Activated CD8-positive, alpha-beta memory T cell treated with anti-CD3 and anti-CD28 coated beads for 48 hours (primary cell): ENCODE measurements around the gene UBP1.
"Not testable (repeated sequence)": the region's sequence is repeated elsewhere in the genome, so short reads cannot be mapped to it uniquely, and the experiment has no call there.

Source experiments
- DNase-seq, 3 experiments: peaks; one replicate each; pipeline ENCODE4 v3.0.0-alpha.2; 2020; ENCODE audit warnings: low read depth in 2 of 3, low spot score in 2 of 3

UBP1 gene

GRCh38 chr3:33437556-33438283, 2.5 kb downstream of the UBP1 start:
- DNase-seq, result no peak

GRCh38 chr3:33433843-33434242, 6.4 kb downstream of the UBP1 start:
- DNase-seq, result no peak

GRCh38 chr3:33430571-33430970, 9.6 kb downstream of the UBP1 start:
- DNase-seq, result no peak

- no peak for DNase-seq
Observed at GRCh38 chr3:33430061-33430460, 10.1 kb downstream of the UBP1 start.

GRCh38 chr3:33429306-33429705, 10.9 kb downstream of the UBP1 start:
- not testable (repeated sequence) for DNase-seq

- no peak for DNase-seq
Observed at GRCh38 chr3:33428734-33429133, 11.5 kb downstream of the UBP1 start.

GRCh38 chr3:33426630-33427317, 13.4 kb downstream of the UBP1 start:
- DNase-seq, result no peak

- no peak for DNase-seq
Observed at GRCh38 chr3:33426068-33426467, 14.1 kb downstream of the UBP1 start.

GRCh38 chr3:33425453-33425852, 14.8 kb downstream of the UBP1 start:
- DNase-seq, result no peak

- no peak for DNase-seq
Observed at GRCh38 chr3:33424606-33425452, 15.4 kb downstream of the UBP1 start.

GRCh38 chr3:33420966-33421365, 19.2 kb downstream of the UBP1 start:
- DNase-seq, result no peak

- DNase-seq, result no peak
Observed at GRCh38 chr3:33419948-33420347, 20.3 kb downstream of the UBP1 start.

GRCh38 chr3:33417066-33417673, 23.0 kb downstream of the UBP1 start:
- DNase-seq, result no peak

- not testable (repeated sequence) for DNase-seq
Observed at GRCh38 chr3:33410816-33411215, 29.4 kb downstream of the UBP1 start.

- no peak for DNase-seq
Observed at GRCh38 chr3:33403756-33404155, 36.4 kb downstream of the UBP1 start.

GRCh38 chr3:33402936-33403335, 37.3 kb downstream of the UBP1 start:
- DNase-seq, result no peak

GRCh38 chr3:33401781-33402180, 38.4 kb downstream of the UBP1 start:
- no peak for DNase-seq

GRCh38 chr3:33398410-33398809, 41.8 kb downstream of the UBP1 start:
- no peak for DNase-seq

GRCh38 chr3:33395900-33396299, 44.3 kb downstream of the UBP1 start:
- no peak for DNase-seq

- no peak for DNase-seq
Observed at GRCh38 chr3:33394403-33395054, 45.7 kb downstream of the UBP1 start.

- DNase-seq, result no peak
Observed at GRCh38 chr3:33392703-33393125, 47.5 kb downstream of the UBP1 start.
